Lung (tissue), 12 donors: ENCODE results near the gene MATK. TPM values are rescaled to one million over a fixed set of nuclear protein-coding genes. Genes with fewer than 3 reads are reported as not detected.

Source experiments
- ATAC-seq: fragments of 200-7000 bp; cut with Tn5 transposase; one replicate; pipeline ENCODE4 v1.9.1; 2020; ENCODE audit warnings: moderate number of reproducible peaks; ENCODE audit not compliant: insufficient read depth, low FRiP score
- DNase-seq, 3 donors: peaks; one replicate each; pipeline ENCODE4 v3.0.0-alpha.2; 2013 to 2017
- H3K27ac ChIP-seq, 2 donors: one replicate each; pipeline ENCODE4 v1.5.1; 2013; ENCODE audit warnings: mild to moderate bottlenecking in 2 of 2, moderate library complexity in 2 of 2, control low read depth in 1 of 2, inconsistent platforms in 1 of 2, low read depth in 1 of 2, low read length in 1 of 2
- H3K27me3 ChIP-seq, 3 donors: one replicate each; pipeline ENCODE4 v1.5.1; 2013; ENCODE audit warnings: low read length in 2 of 3; ENCODE audit not compliant: control insufficient read depth in 3 of 3, insufficient read depth in 3 of 3
- H3K36me3 ChIP-seq, 4 donors: one replicate each; pipeline ENCODE4 v1.5.1; 2013; ENCODE audit warnings: low read length in 4 of 4, mild to moderate bottlenecking in 1 of 4, moderate library complexity in 1 of 4; ENCODE audit not compliant: control insufficient read depth in 4 of 4, insufficient read depth in 4 of 4
- H3K4me1 ChIP-seq, 5 donors: one replicate each; pipeline ENCODE4 v1.5.1; 2013; ENCODE audit warnings: low read length in 5 of 5, mild to moderate bottlenecking in 2 of 5, moderate library complexity in 1 of 5; ENCODE audit not compliant: control insufficient read depth in 5 of 5, insufficient read depth in 5 of 5
- H3K4me3 ChIP-seq: one replicate; pipeline ENCODE4 v1.5.1; 2013; ENCODE audit warnings: mild to moderate bottlenecking, control low read depth, moderate library complexity
- H3K9ac ChIP-seq, 2 donors: one replicate each; pipeline ENCODE4 v1.5.1; 2013; ENCODE audit warnings: low read length in 2 of 2, control low read depth in 1 of 2; ENCODE audit not compliant: insufficient read depth in 1 of 2
- H3K9me3 ChIP-seq, 4 donors: one replicate each; pipeline ENCODE4 v1.5.1; 2013; ENCODE audit warnings: low read length in 3 of 4, mild to moderate bottlenecking in 1 of 4, moderate library complexity in 1 of 4; ENCODE audit not compliant: control insufficient read depth in 4 of 4, insufficient read depth in 3 of 4
- CTCF ChIP-seq: IDR thresholded peaks from 2 replicates; pipeline ENCODE4 v1.5.1; 2012; ENCODE audit warnings: mild to moderate bottlenecking; ENCODE audit errors: control extremely low read depth, extremely low read depth
- WGBS, 2 donors: extraction: QIAGEN DNeasy Blood & Tissue Kit; methylation state at CpG; one replicate each; pipeline ENCODE4 v1.1.7; 2013; 5-methylcytosine and 5-hydroxymethylcytosine counted together
- polyA plus RNA-seq, 2 donors: library from polyadenylated mRNA; stranded (reverse); fragments of 200-250 nt; gene quantifications; one replicate each; pipeline ENCODE4 v1.2.1, GENCODE V29; 2013
- total RNA-seq, 2 donors: library from RNA; depleted of rRNA in 1 of 2; stranded (reverse); fragments of >200 nt in 1 of 2; gene quantifications; one replicate each; pipeline ENCODE4 v1.2.1, GENCODE V29; 2014 to 2021
- donor health status: control.
- donor health status: control.
- donor health status: Bipolar disorder and iron deficiency.
- donor health status: healthy.
- donor health status: DM: yes; HTN: yes; CAD: no.

Gene MATK
- total and polyA plus RNA-seq, 4 donors: 3.8 to 20.0 (median 6.3) TPM

- Histone ChIP-seq H3K4me1 (no peaks in the 10 kb centered on the region), H3K4me3 (no peak overlapping the region), H3K9me3 (peaks cover 0 to 3% (median 0%) of the 10 kb centered on the region in 4 donors), H3K27ac (no peak overlapping the region), H3K27me3 (no peaks in the 10 kb centered on the region), H3K36me3 (peaks cover 0 to 10% (median 7%) of the 10 kb centered on the region in 4 donors), H3K9ac (no peak overlapping the region)
- 54 to 67% methylated on average over 8 of the region's 8 CpGs for WGBS, 2 donors
- TF ChIP-seq CTCF: no peak
- no peak for ATAC-seq
- DNase-seq: no peak
These were observed 40.7 kb downstream of the MATK start for GRCh38 chr19:3745363-3746045.

- DNase-seq (no peak), ATAC-seq (no peak)
- Histone ChIP-seq H3K9me3 (no peaks in the 10 kb centered on the region), H3K4me3 (no peak overlapping the region), H3K9ac (no peak overlapping the region), H3K4me1 (no peaks in the 10 kb centered on the region), H3K27ac (no peak overlapping the region), H3K36me3 (no peaks in the 10 kb centered on the region), H3K27me3 (no peaks in the 10 kb centered on the region)
- no peak for TF ChIP-seq CTCF
- 98 to 100% methylated on average over 2 of the region's 2 CpGs for WGBS, 2 donors
These were observed 42.7 kb downstream of the MATK start for GRCh38 chr19:3743486-3743885.

- Histone ChIP-seq H3K9me3 (peaks cover 0 to 3% (median 0%) of the 10 kb centered on the region in 4 donors), H3K27me3 (no peaks in the 10 kb centered on the region), H3K27ac (no peak overlapping the region), H3K36me3 (peaks cover 0 to 1% (median 0%) of the 10 kb centered on the region in 4 donors), H3K4me3 (no peak overlapping the region), H3K4me1 (no peaks in the 10 kb centered on the region), H3K9ac (no peak overlapping the region)
- ATAC-seq: no peak
- DNase-seq: no peak
- 95 to 100% methylated on average over 24 of the region's 24 CpGs for WGBS, 2 donors
- no peak for TF ChIP-seq CTCF
These were observed 45.8 kb downstream of the MATK start for GRCh38 chr19:3740431-3740830.
